GM19240 (cell line): Measurements from ENCODE around the gene SLC26A4.

ENCODE experiments used
- DNase-seq: peaks from one replicate; pipeline ENCODE4 v3.0.0; 2011; ENCODE audit warnings: low spot score; ENCODE audit not compliant: insufficient read length

SLC26A4 gene

GRCh38 chr7:107659666-107660065, 962 bp upstream of the SLC26A4 start:
- no peak for DNase-seq

- no peak for DNase-seq
These were observed 645 bp downstream of the SLC26A4 start for GRCh38 chr7:107661081-107661864.

GRCh38 chr7:107661865-107662379, 1.3 kb downstream of the SLC26A4 start:
- DNase-seq = no peak

GRCh38 chr7:107663196-107663595, 2.6 kb downstream of the SLC26A4 start:
- no peak for DNase-seq

- DNase-seq = no peak
These were observed 6.2 kb downstream of the SLC26A4 start for GRCh38 chr7:107666790-107667189.

- DNase-seq = no peak
These were observed 6.7 kb downstream of the SLC26A4 start for GRCh38 chr7:107667341-107667740.

GRCh38 chr7:107668296-107668695, 7.7 kb downstream of the SLC26A4 start:
- no peak for DNase-seq

- no peak for DNase-seq
These were observed 11.6 kb downstream of the SLC26A4 start for GRCh38 chr7:107672183-107672582.

- no peak for DNase-seq
These were observed 15.6 kb downstream of the SLC26A4 start for GRCh38 chr7:107676249-107676648.

GRCh38 chr7:107678110-107678753, 17.6 kb downstream of the SLC26A4 start:
- DNase-seq = no peak

- no peak for DNase-seq
These were observed 19.9 kb downstream of the SLC26A4 start for GRCh38 chr7:107680478-107680877.

- no peak for DNase-seq
These were observed 22.3 kb downstream of the SLC26A4 start for GRCh38 chr7:107682886-107683285.

GRCh38 chr7:107684287-107684686, 23.7 kb downstream of the SLC26A4 start:
- no peak for DNase-seq

- no peak for DNase-seq
These were observed 24.4 kb downstream of the SLC26A4 start for GRCh38 chr7:107684947-107685463.

GRCh38 chr7:107686816-107687387, 26.3 kb downstream of the SLC26A4 start:
- DNase-seq = no peak

GRCh38 chr7:107687656-107688055, 27.0 kb downstream of the SLC26A4 start:
- no peak for DNase-seq

GRCh38 chr7:107689553-107689952, 28.9 kb downstream of the SLC26A4 start:
- no peak for DNase-seq

- DNase-seq = no peak
These were observed 29.5 kb downstream of the SLC26A4 start for GRCh38 chr7:107690084-107690483.

GRCh38 chr7:107690611-107691010, 30.0 kb downstream of the SLC26A4 start:
- DNase-seq = no peak

- DNase-seq = no peak
These were observed 31.1 kb downstream of the SLC26A4 start for GRCh38 chr7:107691716-107692115.

GRCh38 chr7:107692501-107692900, 31.9 kb downstream of the SLC26A4 start:
- DNase-seq = no peak

GRCh38 chr7:107693396-107693795, 32.8 kb downstream of the SLC26A4 start:
- no peak for DNase-seq
